HEK293 (cell line): ENCODE results near the gene MINPP1.
A peak's percentile ranks its signal among the peaks of the same experiment; 100 is the strongest.

ENCODE experiments used
- CTCF ChIA-PET: fragments of 350-600 bp; formaldehyde crosslinking; extraction: SDS; loops from one replicate; lab custom pipeline; 2021; ENCODE audit warnings: antibody characterized with exemption; lab: Yijun Ruan, JAX
- POLR2A ChIA-PET: fragments of 300-600 bp; formaldehyde crosslinking; extraction: SDS; loops from one replicate; lab custom pipeline; 2020; ENCODE audit warnings: antibody characterized with exemption, inconsistent platforms; lab: Yijun Ruan, JAX
- H3K27ac ChIP-seq: fragments of 200-500 bp; sonication (Bioruptor generic); 2 replicates; pipeline ENCODE4 v1.5.1; 2014; ENCODE audit warnings: low read depth, low read length, control low read depth, inconsistent platforms; ENCODE audit errors: extremely low read depth
- H3K36me3 ChIP-seq, 2 experiments: fragments of 200-500 bp in 1 of 2; sonication (Bioruptor generic) in 1 of 2; 1 replicate in 1 of 2; 2 replicates in 1 of 2; pipeline ENCODE4 v1.5.1; 2014 to 2017; ENCODE audit warnings: inconsistent platforms in 2 of 2, low read length in 2 of 2; ENCODE audit not compliant: control insufficient read depth in 2 of 2, insufficient read depth in 1 of 2
- H3K4me1 ChIP-seq: fragments of 200-500 bp; sonication (Bioruptor generic); 2 replicates; pipeline ENCODE4 v1.5.1; 2014; ENCODE audit warnings: mild to moderate bottlenecking, low read length, inconsistent platforms; ENCODE audit not compliant: control insufficient read depth, insufficient read depth
- H3K4me3 ChIP-seq: 2 replicates; pipeline ENCODE4 v1.5.1; 2011; ENCODE audit warnings: low read depth, mild to moderate bottlenecking, control low read depth, low read length, moderate library complexity
- H3K9me3 ChIP-seq: fragments of 200-500 bp; sonication (Bioruptor generic); 2 replicates; pipeline ENCODE4 v1.5.1; 2014; ENCODE audit warnings: low read depth, low read length, inconsistent platforms; ENCODE audit not compliant: control insufficient read depth, insufficient read depth
- EGR2 ChIP-seq: fragments of 450-650 bp; formaldehyde crosslinking; IDR thresholded peaks from 2 replicates; pipeline ENCODE4 v1.5.1; 2016; ENCODE audit warnings: low read depth, missing biosample characterization, missing genetic modification characterization
- PRDM10 ChIP-seq: fragments of 450-650 bp; formaldehyde crosslinking; IDR thresholded peaks from 2 replicates; pipeline ENCODE4 v1.5.1; 2016; ENCODE audit warnings: missing biosample characterization, missing genetic modification characterization
- SP7 ChIP-seq: fragments of 450-650 bp; formaldehyde crosslinking; IDR thresholded peaks from 2 replicates; pipeline ENCODE4 v1.5.1; 2016; ENCODE audit warnings: missing biosample characterization, missing genetic modification characterization
- TRIM28 ChIP-seq: IDR thresholded peaks from 2 replicates; pipeline ENCODE4 v1.6.1; 2011; ENCODE audit warnings: low read length, control low read depth, borderline replicate concordance
- ZFP3 ChIP-seq: fragments of 450-650 bp; formaldehyde crosslinking; IDR thresholded peaks from 2 replicates; pipeline ENCODE4 v1.5.1; 2016; ENCODE audit warnings: low read depth, missing biosample characterization, missing genetic modification characterization
- ZNF121 ChIP-seq: fragments of 450-650 bp; formaldehyde crosslinking; IDR thresholded peaks from 2 replicates; pipeline ENCODE4 v1.5.1; 2016; ENCODE audit warnings: missing biosample characterization, missing genetic modification characterization
- ZNF18 ChIP-seq: fragments of 450-650 bp; formaldehyde crosslinking; IDR thresholded peaks from 2 replicates; pipeline ENCODE4 v1.5.1; 2016; ENCODE audit warnings: missing biosample characterization, missing genetic modification characterization
- ZNF274 ChIP-seq, 2 experiments: fragments of 200-500 bp in 1 of 2; fragments of 450-650 bp in 1 of 2; sonication (Bioruptor generic) in 1 of 2; formaldehyde crosslinking in 1 of 2; IDR thresholded peaks; 2 replicates each; pipeline versions ENCODE4 v1.5.1 to v1.6.1; 2014 to 2016; ENCODE audit warnings: borderline replicate concordance in 1 of 2, inconsistent platforms in 1 of 2, low read length in 1 of 2, missing biosample characterization in 1 of 2, missing genetic modification characterization in 1 of 2
- ZNF335 ChIP-seq: fragments of 450-650 bp; formaldehyde crosslinking; conservative IDR thresholded peaks from 2 replicates; pipeline ENCODE4 v1.5.1; 2016; ENCODE audit warnings: missing biosample characterization, missing genetic modification characterization
- ZNF473 ChIP-seq: fragments of 450-650 bp; formaldehyde crosslinking; IDR thresholded peaks from 2 replicates; pipeline ENCODE4 v1.5.1; 2017; ENCODE audit warnings: missing biosample characterization, missing genetic modification characterization
- ZNF48 ChIP-seq: fragments of 450-650 bp; formaldehyde crosslinking; IDR thresholded peaks from 2 replicates; pipeline ENCODE4 v1.5.1; 2016; ENCODE audit warnings: missing biosample characterization, missing genetic modification characterization
- ZNF510 ChIP-seq: fragments of 450-650 bp; formaldehyde crosslinking; IDR thresholded peaks from 2 replicates; pipeline ENCODE4 v1.5.1; 2018; ENCODE audit warnings: mild to moderate bottlenecking, missing genetic modification characterization, missing biosample characterization; ENCODE audit not compliant: insufficient replicate concordance
- ZNF521 ChIP-seq: fragments of 450-650 bp; formaldehyde crosslinking; IDR thresholded peaks from 2 replicates; pipeline ENCODE4 v1.5.1; 2017; ENCODE audit warnings: missing biosample characterization, mild to moderate bottlenecking, missing genetic modification characterization
- ZNF555 ChIP-seq: fragments of 450-650 bp; formaldehyde crosslinking; conservative IDR thresholded peaks from 2 replicates; pipeline ENCODE4 v1.5.1; 2017; ENCODE audit warnings: missing biosample characterization, mild to moderate bottlenecking, missing genetic modification characterization, inconsistent platforms
- ZNF624 ChIP-seq: fragments of 450-650 bp; formaldehyde crosslinking; IDR thresholded peaks from 2 replicates; pipeline ENCODE4 v1.5.1; 2017; ENCODE audit warnings: missing biosample characterization, missing genetic modification characterization
- ZNF626 ChIP-seq: fragments of 450-650 bp; sonication (Bioruptor Pico); formaldehyde crosslinking; IDR thresholded peaks from 2 replicates; pipeline ENCODE4 v1.5.1; 2018; ENCODE audit warnings: missing biosample characterization, missing genetic modification characterization, inconsistent platforms
- ZNF664 ChIP-seq: fragments of 450-650 bp; formaldehyde crosslinking; IDR thresholded peaks from 2 replicates; pipeline ENCODE4 v1.5.1; 2016; ENCODE audit warnings: missing biosample characterization, missing genetic modification characterization

The MINPP1 gene

GRCh38 chr10:87503401-87503800, 1.3 kb upstream of the MINPP1 start:
- H3K36me3 ChIP-seq: peaks cover 0 to 3% of the 10 kb centered on the region in 2 experiments; a peak in 1 of 3 replicates
- H3K4me3 ChIP-seq: no peak overlapping the region
- POLR2A ChIA-PET: interaction anchor here (0.7 to 1.9 kb wide), 3 partner anchors 15 to 1300 kb away, joined by 3 to 7 read pairs (median 3); partner anchors contain the start of gene ATAD1
- CTCF ChIA-PET: interaction anchor here (0.7 to 2.2 kb wide), 4 partner anchors 14 to 1896 kb away, joined by 3 to 11 read pairs (median 6); no protein-coding TSS in a partner anchor
- no peaks in the 10 kb centered on the region for H3K9me3 ChIP-seq
- peaks cover 4% of the 10 kb centered on the region; the same call in 1 of the 2 replicates for H3K4me1 ChIP-seq
- no peak for TF ChIP-seq ZNF664 (tag by site-specific recombination)
- TF ChIP-seq, all 188 proteins: peak for 0
- no peak overlapping the region for H3K27ac ChIP-seq

GRCh38 chr10:87503886-87504285, 807 bp upstream of the MINPP1 start:
- Histone ChIP-seq H3K4me1 (peaks cover 4% of the 10 kb centered on the region; the same call in 1 of the 2 replicates), H3K27ac (peak overlapping the region; percentile 85), H3K36me3 (peaks cover 2 to 8% of the 10 kb centered on the region in 2 experiments; a peak in 2 of 3 replicates), H3K9me3 (no peaks in the 10 kb centered on the region), H3K4me3 (peak overlapping the region; percentile 99)
- ChIA-PET CTCF (interaction anchor here (0.6 to 2.2 kb wide), 5 partner anchors 13 to 738 kb away, joined by 3 to 11 read pairs (median 5); no protein-coding TSS in a partner anchor), POLR2A (interaction anchor here (0.7 to 1.9 kb wide), 4 partner anchors 15 to 1300 kb away, joined by 3 to 7 read pairs (median 3); partner anchors contain the start of gene ATAD1)
- TF ChIP-seq ZNF624 (tag by site-specific recombination) (no peak), SP7 (tag by site-specific recombination) (peak; percentile 73)
- TF ChIP-seq, all 188 proteins: peak for 1

GRCh38 chr10:87504307-87504639, 420 bp upstream of the MINPP1 start:
- no peaks in the 10 kb centered on the region for H3K9me3 ChIP-seq
- H3K27ac ChIP-seq: peak overlapping the region; percentile 85
- ChIA-PET CTCF (interaction anchor here (0.6 to 2.2 kb wide), 4 partner anchors 19 to 737 kb away, joined by 3 to 11 read pairs (median 4); no protein-coding TSS in a partner anchor), POLR2A (interaction anchor here (0.7 to 1.9 kb wide), 5 partner anchors 10 to 1299 kb away, joined by 3 to 7 read pairs (median 4); partner anchors contain the start of gene ATAD1)
- peaks cover 4% of the 10 kb centered on the region; the same call in 1 of the 2 replicates for H3K4me1 ChIP-seq
- TF ChIP-seq EGR2 (tag by site-specific recombination) (peak; percentile 63; the same call in 1 of the 2 replicates), ZNF555 (no peak), ZNF18 (tag by site-specific recombination) (peak; percentile 78; the same call in 1 of the 2 replicates), ZNF335 (tag by site-specific recombination) (peak; percentile 94)
- peak overlapping the region; percentile 99 for H3K4me3 ChIP-seq
- peaks cover 6 to 11% of the 10 kb centered on the region in 2 experiments; a peak in 2 of 3 replicates for H3K36me3 ChIP-seq

GRCh38 chr10:87505366-87506111, 846 bp downstream of the MINPP1 start:
- POLR2A ChIA-PET: interaction anchor here (0.7 to 1.9 kb wide), 4 partner anchors 8 to 1200 kb away, joined by 4 to 7 read pairs (median 5); partner anchors contain the start of genes ATAD1 and LIPK
- H3K27ac ChIP-seq: peak overlapping the region; percentile 85
- CTCF ChIA-PET: interaction anchor here (1.1 to 2.2 kb wide), 2 partner anchors 18 to 28 kb away, joined by 5 to 11 read pairs; no protein-coding TSS in a partner anchor
- TF ChIP-seq ZFP3 (tag by site-specific recombination) (no peak), ZNF521 (tag by site-specific recombination) (no peak), ZNF510 (tag by site-specific recombination) (no peak), ZNF48 (tag by site-specific recombination) (no peak), ZNF473 (tag by site-specific recombination) (no peak), PRDM10 (tag by site-specific recombination) (peak; percentile 19; the same call in 1 of the 2 replicates), ZNF626 (tag by site-specific recombination) (no peak), TRIM28 (no peak), ZNF121 (tag by site-specific recombination) (no peak), ZNF274 (IDR thresholded peaks at IDR 0.05; ENCODE audit: low read length) (no peak), ZNF274 (tag by site-specific recombination; IDR thresholded peaks at IDR 0.05; ENCODE audit: borderline replicate concordance) (no peak)

More at GRCh38 chr10:87505366-87506111, 846 bp downstream of the MINPP1 start:
- H3K4me1 ChIP-seq: peaks cover 4% of the 10 kb centered on the region; the same call in 1 of the 2 replicates
- H3K4me3 ChIP-seq: peak overlapping the region; percentile 99
- H3K9me3 ChIP-seq: no peaks in the 10 kb centered on the region
- peaks cover 17 to 18% of the 10 kb centered on the region in 2 experiments for H3K36me3 ChIP-seq
